ENCODE results near the gene CAMK1G. TPM values are rescaled to one million over a fixed set of nuclear protein-coding genes. Genes with fewer than 3 reads are reported as not detected.

The CAMK1G gene
- total RNA-seq, 1 donor from 2014 or later: 2.4 TPM

- DNase-seq (ENCODE audit: low spot score, unreplicated experiment): no peak
- Mint-ChIP-seq H3K36me3 (ENCODE audit: insufficient read depth) (no peaks in the 10 kb centered on the region), H3K4me3 (ENCODE audit: low read depth) (no peak overlapping the region), H3K27me3 (no peaks in the 10 kb centered on the region), H3K27ac (no peak overlapping the region), H3K9me3 (ENCODE audit: low read depth) (no peaks in the 10 kb centered on the region), H3K4me1 (ENCODE audit: low read depth) (no peaks in the 10 kb centered on the region)
- TF ChIP-seq CTCF (IDR thresholded peaks at IDR 0.05; ENCODE audit: unreplicated experiment): no peak
Observed at GRCh38 chr1:209607102-209607794, 23.7 kb downstream of the CAMK1G start.

DNA sequence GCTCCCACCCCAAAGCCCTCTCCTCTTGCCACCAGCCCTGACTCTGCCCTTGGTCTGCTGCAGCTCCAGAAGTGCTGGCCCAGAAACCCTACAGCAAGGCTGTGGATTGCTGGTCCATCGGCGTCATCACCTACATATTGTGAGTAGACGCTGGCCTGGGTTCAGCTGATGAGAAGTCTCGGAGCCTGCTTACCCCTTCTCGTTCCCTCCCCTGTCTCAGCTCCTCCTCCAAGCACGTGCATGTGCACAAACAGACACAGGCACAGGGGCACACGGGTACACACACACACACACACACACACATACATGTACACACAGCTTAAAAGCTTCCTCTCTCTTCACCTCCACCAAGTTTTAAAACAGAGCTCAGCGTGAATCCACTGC is 24.3 kb downstream of the CAMK1G start:
- DNase-seq (ENCODE audit: low spot score, unreplicated experiment): no peak
- Mint-ChIP-seq H3K9me3 (ENCODE audit: low read depth) (no peaks in the 10 kb centered on the region), H3K4me1 (ENCODE audit: low read depth) (no peaks in the 10 kb centered on the region), H3K4me3 (ENCODE audit: low read depth) (no peak overlapping the region), H3K27ac (no peak overlapping the region), H3K36me3 (ENCODE audit: insufficient read depth) (no peaks in the 10 kb centered on the region), H3K27me3 (no peaks in the 10 kb centered on the region)
- TF ChIP-seq CTCF (IDR thresholded peaks at IDR 0.05; ENCODE audit: unreplicated experiment): no peak

DNA sequence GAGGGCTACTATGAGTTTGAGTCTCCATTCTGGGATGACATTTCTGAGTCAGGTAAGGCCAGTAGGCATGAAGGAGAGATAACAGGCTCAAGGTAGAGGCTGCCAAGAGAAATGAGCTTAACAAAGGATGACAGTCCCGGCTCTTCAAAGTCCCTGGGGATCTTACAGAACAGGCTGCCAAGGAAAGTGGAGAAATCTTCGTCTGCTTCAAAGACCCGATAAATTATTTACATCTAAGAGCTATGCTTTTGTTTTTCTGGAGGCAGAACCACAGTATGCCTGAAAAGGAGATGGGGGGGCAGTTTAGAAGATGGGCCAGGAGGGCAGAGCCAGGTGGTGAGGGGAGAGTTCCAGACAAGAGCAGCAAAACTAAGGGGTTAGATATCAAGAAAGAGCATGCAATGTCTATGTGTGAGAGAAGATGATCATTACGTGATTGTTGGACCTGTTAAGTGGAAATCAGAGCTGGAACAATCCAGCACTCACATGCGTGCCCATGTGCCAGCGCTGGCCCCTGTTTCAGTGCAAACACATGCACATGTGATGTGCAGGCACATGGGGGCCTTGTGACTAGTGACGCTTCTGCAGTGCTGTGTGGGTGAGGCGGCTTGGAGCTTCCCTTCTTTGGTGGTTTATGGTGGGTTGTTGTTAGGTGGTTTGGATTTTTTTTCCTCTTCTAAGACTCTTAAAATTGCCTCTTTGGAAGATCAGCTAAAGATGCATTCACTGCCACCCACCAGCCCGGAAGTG is 25.7 kb downstream of the CAMK1G start:
- H3K4me3 Mint-ChIP-seq (ENCODE audit: low read depth): no peak overlapping the region
- H3K27ac Mint-ChIP-seq: no peak overlapping the region
- no peaks in the 10 kb centered on the region for H3K4me1 Mint-ChIP-seq (ENCODE audit: low read depth)
- DNase-seq (ENCODE audit: low spot score, unreplicated experiment): no peak
- TF ChIP-seq CTCF (IDR thresholded peaks at IDR 0.05; ENCODE audit: unreplicated experiment): no peak
- H3K36me3 Mint-ChIP-seq (ENCODE audit: insufficient read depth): no peaks in the 10 kb centered on the region
- H3K9me3 Mint-ChIP-seq (ENCODE audit: low read depth): no peaks in the 10 kb centered on the region
- no peaks in the 10 kb centered on the region for H3K27me3 Mint-ChIP-seq

DNA sequence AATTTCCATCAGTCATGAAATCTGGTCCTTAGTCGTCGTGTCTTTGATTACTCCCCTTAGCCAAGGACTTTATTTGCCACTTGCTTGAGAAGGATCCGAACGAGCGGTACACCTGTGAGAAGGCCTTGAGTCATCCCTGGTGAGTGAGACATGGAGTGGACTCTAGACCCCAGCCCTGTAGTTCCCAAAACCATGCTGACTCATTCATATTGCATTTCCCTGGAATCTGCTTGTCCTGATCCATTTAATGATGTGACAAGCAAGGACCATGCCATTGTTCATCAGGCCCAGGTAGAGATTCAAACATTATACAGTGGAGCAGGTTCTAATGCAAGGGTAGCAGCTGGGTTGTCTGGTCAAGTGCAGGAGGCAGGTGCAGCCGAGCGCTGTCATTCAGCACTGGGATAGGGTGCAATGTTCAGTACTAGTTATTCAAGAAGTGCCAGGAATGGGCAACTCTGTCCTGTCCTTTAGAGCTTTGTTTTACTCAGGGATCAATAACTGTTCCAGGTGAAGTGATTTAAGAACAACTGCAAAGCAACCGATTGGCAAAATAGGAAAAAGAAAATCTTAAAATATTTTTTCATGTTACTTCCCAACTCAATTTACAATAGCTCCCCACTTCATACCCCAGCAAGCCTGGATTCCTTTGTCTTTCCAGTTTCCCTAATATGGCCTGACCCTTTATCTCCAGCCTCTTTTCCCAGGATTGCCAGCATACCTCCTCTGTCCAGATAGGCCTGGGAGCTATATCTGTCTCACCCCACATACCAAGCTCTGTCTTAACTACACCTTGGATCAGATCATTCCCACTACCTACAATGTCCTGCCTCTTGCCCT is 26.5 kb downstream of the CAMK1G start:
- no peak overlapping the region for H3K27ac Mint-ChIP-seq
- TF ChIP-seq CTCF (IDR thresholded peaks at IDR 0.05; ENCODE audit: unreplicated experiment): no peak
- DNase-seq (ENCODE audit: low spot score, unreplicated experiment): no peak
- H3K4me3 Mint-ChIP-seq (ENCODE audit: low read depth): no peak overlapping the region
- no peaks in the 10 kb centered on the region for H3K4me1 Mint-ChIP-seq (ENCODE audit: low read depth)
- H3K9me3 Mint-ChIP-seq (ENCODE audit: low read depth): no peaks in the 10 kb centered on the region
- no peaks in the 10 kb centered on the region for H3K36me3 Mint-ChIP-seq (ENCODE audit: insufficient read depth)
- H3K27me3 Mint-ChIP-seq: no peaks in the 10 kb centered on the region

- H3K27me3 Mint-ChIP-seq: no peaks in the 10 kb centered on the region
- TF ChIP-seq CTCF (IDR thresholded peaks at IDR 0.05; ENCODE audit: unreplicated experiment): no peak
- H3K9me3 Mint-ChIP-seq (ENCODE audit: low read depth): no peaks in the 10 kb centered on the region
- DNase-seq (ENCODE audit: low spot score, unreplicated experiment): no peak
- no peaks in the 10 kb centered on the region for H3K36me3 Mint-ChIP-seq (ENCODE audit: insufficient read depth)
- H3K4me3 Mint-ChIP-seq (ENCODE audit: low read depth): no peak overlapping the region
- H3K27ac Mint-ChIP-seq: no peak overlapping the region
- no peaks in the 10 kb centered on the region for H3K4me1 Mint-ChIP-seq (ENCODE audit: low read depth)
Observed at GRCh38 chr1:209610631-209610905, 27.1 kb downstream of the CAMK1G start.
